Measurements from ENCODE around the gene SPTBN4. TPM values are rescaled to one million over a fixed set of nuclear protein-coding genes. Genes with fewer than 3 reads are reported as not detected.

SPTBN4 gene
- total RNA-seq, 1 experiment from 2014 or later = 0.82 TPM

DNA sequence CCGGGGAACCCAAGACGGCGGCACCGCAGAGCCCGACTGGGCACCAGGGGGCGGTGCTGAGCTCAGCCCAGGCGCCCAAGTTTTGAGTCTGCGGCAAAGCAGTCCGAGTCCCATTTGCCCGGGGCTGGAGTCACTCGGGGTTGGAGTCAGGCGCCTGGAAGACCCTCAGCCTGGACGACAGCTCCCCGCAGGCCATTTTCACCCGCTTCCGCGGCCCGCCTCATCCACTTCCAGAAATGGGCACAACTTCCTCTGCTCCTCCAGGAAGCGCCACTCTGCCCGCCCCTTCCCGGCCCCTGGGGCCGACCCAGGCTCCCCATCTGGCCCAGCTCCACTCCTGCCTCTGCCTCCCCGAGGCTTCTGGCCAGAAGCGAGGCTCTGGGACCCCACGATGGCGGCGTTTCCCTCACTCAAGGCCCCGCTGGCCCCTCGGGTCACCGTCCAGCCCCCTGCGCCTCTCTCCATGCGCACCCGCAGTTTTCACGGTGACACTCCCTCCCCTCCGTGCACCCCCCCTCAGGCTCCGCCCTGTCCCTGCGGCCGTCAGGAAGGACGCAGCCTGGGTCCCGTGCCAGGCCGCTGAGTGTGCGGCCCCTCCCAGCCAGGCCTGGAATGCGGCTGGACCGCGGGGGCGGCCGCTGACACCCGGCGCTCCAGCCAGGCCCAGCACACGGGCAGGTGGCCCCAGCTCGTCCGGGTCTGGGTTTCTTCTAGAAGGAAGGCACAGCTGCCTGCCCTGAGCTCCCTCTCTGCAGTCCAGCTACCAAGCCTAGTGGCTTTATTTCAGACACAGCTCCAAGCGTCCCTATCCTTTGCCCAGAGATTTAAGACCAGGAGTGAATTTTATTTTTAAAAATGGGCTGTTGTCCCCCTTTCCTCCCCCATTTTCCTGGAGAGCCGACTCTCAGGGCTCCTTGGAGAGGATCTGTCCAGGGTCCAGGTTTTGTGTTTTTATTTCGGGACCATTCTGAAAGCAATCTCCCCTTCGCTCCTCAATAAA is 45.7 kb upstream of the SPTBN4 start:
- Mint-ChIP-seq H3K4me3 (ENCODE audit: unreplicated experiment) (peak overlapping the region; percentile 81), H3K27ac (ENCODE audit: unreplicated experiment) (peak overlapping the region; percentile 92), H3K27me3 (ENCODE audit: insufficient read depth, unreplicated experiment) (no peaks in the 10 kb centered on the region), H3K36me3 (ENCODE audit: insufficient read depth, unreplicated experiment) (peaks cover 23% of the 10 kb centered on the region), H3K4me1 (ENCODE audit: low read depth, unreplicated experiment) (peaks cover 15% of the 10 kb centered on the region), H3K9me3 (ENCODE audit: unreplicated experiment) (no peaks in the 10 kb centered on the region)
- Histone ChIP-seq H3K36me3 (ENCODE audit: control insufficient read depth, insufficient read depth, low read length) (no peaks in the 10 kb centered on the region; the same call in 1 of the 2 replicates), H3K4me3 (ENCODE audit: low read depth, low read length) (peak overlapping the region; percentile 57), H3K27me3 (replicated peaks; ENCODE audit: control insufficient read depth, insufficient read depth, low read length) (no peaks in the 10 kb centered on the region), H3K9me3 (no peaks in the 10 kb centered on the region), H3K4me1 (0 out of 2 replicates have a peak, but pooled peaks cover 4% of the 10 kb centered on the region)
- peak; percentile 95 to 96 for DNase-seq
- ChIA-PET CTCF (interaction anchor here (0.6 to 2.6 kb wide), 27 partner anchors 11 to 1118 kb away, joined by 3 to 24 read pairs (median 4); partner anchors contain the start of genes BLVRB, C19orf47, PLD3 and SERTAD3), POLR2A (interaction anchor here (0.6 to 1.9 kb wide), 21 partner anchors 8 to 1572 kb away, joined by 3 to 45 read pairs (median 8); partner anchors contain the start of genes BLVRB, C19orf47, PLD3 and PRX)
- intact Hi-C loops (cut with micrococcal nuclease; ENCODE audit: unreplicated experiment) = loop anchor here (1.0 to 2.0 kb wide), 3 partner anchors 16 to 72 kb away; partner anchors contain the start of genes C19orf47 and PLD3
- no TSS peak for BruUV-seq (replicated peaks)
- TF ChIP-seq, protein P1, sequence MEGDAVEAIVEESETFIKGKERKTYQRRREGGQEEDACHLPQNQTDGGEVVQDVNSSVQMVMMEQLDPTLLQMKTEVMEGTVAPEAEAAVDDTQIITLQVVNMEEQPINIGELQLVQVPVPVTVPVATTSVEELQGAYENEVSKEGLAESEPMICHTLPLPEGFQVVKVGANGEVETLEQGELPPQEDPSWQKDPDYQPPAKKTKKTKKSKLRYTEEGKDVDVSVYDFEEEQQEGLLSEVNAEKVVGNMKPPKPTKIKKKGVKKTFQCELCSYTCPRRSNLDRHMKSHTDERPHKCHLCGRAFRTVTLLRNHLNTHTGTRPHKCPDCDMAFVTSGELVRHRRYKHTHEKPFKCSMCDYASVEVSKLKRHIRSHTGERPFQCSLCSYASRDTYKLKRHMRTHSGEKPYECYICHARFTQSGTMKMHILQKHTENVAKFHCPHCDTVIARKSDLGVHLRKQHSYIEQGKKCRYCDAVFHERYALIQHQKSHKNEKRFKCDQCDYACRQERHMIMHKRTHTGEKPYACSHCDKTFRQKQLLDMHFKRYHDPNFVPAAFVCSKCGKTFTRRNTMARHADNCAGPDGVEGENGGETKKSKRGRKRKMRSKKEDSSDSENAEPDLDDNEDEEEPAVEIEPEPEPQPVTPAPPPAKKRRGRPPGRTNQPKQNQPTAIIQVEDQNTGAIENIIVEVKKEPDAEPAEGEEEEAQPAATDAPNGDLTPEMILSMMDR (IDR thresholded peaks at IDR 0.05; ENCODE audit: insufficient read depth in 1 of 2, low read depth in 1 of 2, low read length in 1 of 2, severe bottlenecking in 1 of 2, unreplicated experiment in 1 of 2) = peak; percentile 97 to 99

- no peak overlapping the region for H3K4me3 Mint-ChIP-seq (ENCODE audit: unreplicated experiment)
- H3K4me1 Mint-ChIP-seq (ENCODE audit: low read depth, unreplicated experiment) = peaks cover 10% of the 10 kb centered on the region
- H3K36me3 Mint-ChIP-seq (ENCODE audit: insufficient read depth, unreplicated experiment) = peaks cover 25% of the 10 kb centered on the region
- no peak for DNase-seq
- no TSS peak for BruUV-seq (replicated peaks)
- CTCF ChIA-PET = interaction anchor here (1.8 to 2.6 kb wide), 3 partner anchors 11 to 182 kb away, joined by 8 to 24 read pairs (median 16); partner anchors contain the start of gene BLVRB
- Histone ChIP-seq H3K4me1 (0 out of 2 replicates have a peak, but pooled peaks cover under 1% of the 10 kb centered on the region), H3K9me3 (no peaks in the 10 kb centered on the region), H3K4me3 (ENCODE audit: low read depth, low read length) (no peak overlapping the region), H3K36me3 (ENCODE audit: control insufficient read depth, insufficient read depth, low read length) (no peaks in the 10 kb centered on the region; the same call in 1 of the 2 replicates), H3K27me3 (replicated peaks; ENCODE audit: control insufficient read depth, insufficient read depth, low read length) (no peaks in the 10 kb centered on the region)
- peak overlapping the region; percentile 92 for H3K27ac Mint-ChIP-seq (ENCODE audit: unreplicated experiment)
- no peaks in the 10 kb centered on the region for H3K27me3 Mint-ChIP-seq (ENCODE audit: insufficient read depth, unreplicated experiment)
- POLR2A ChIA-PET = interaction anchor here (1.2 to 1.9 kb wide), 4 partner anchors 21 to 117 kb away, joined by 11 to 45 read pairs (median 14); partner anchors contain the start of gene BLVRB
- TF ChIP-seq, protein P1 (IDR thresholded peaks at IDR 0.05; ENCODE audit: insufficient read depth in 1 of 2, low read depth in 1 of 2, low read length in 1 of 2, severe bottlenecking in 1 of 2, unreplicated experiment in 1 of 2) = no peak
- intact Hi-C loops (cut with micrococcal nuclease; ENCODE audit: unreplicated experiment) = loop anchor here (1.0 to 2.0 kb wide), 3 partner anchors 17 to 73 kb away; partner anchors contain the start of genes C19orf47 and PLD3
- H3K9me3 Mint-ChIP-seq (ENCODE audit: unreplicated experiment) = no peaks in the 10 kb centered on the region
Measured at GRCh38 chr19:40421993-40422747, 44.6 kb upstream of the SPTBN4 start.
